HFFc6 (cell line): ENCODE results near the gene CPN2. TPM values are rescaled to one million over a fixed set of nuclear protein-coding genes. Genes with fewer than 3 reads are reported as not detected.

Experiments
- DNase-seq: peaks from one replicate; pipeline ENCODE4 v3.0.0-alpha.2; 2018
- H3K27ac Mint-ChIP-seq: 2 replicates; pipeline ENCODE4 v1.8.0; 2020; ENCODE audit warnings: mild to moderate bottlenecking, mixed read lengths
- H3K27me3 Mint-ChIP-seq: 2 replicates; pipeline ENCODE4 v1.8.0; 2021; ENCODE audit warnings: mild to moderate bottlenecking, moderate library complexity, mixed read lengths; ENCODE audit not compliant: insufficient read depth
- H3K36me3 Mint-ChIP-seq: 2 replicates; pipeline ENCODE4 v1.8.0; 2021; ENCODE audit warnings: low read depth, mixed read lengths
- H3K4me1 Mint-ChIP-seq: 2 replicates; pipeline ENCODE4 v1.8.0; 2020; ENCODE audit warnings: low read depth, mixed read lengths
- H3K4me3 Mint-ChIP-seq: 2 replicates; pipeline ENCODE4 v1.8.0; 2020; ENCODE audit warnings: mild to moderate bottlenecking, moderate library complexity, mixed read lengths
- H3K9me3 Mint-ChIP-seq: 2 replicates; pipeline ENCODE4 v1.8.0; 2020; ENCODE audit warnings: mild to moderate bottlenecking, mixed read lengths
- CTCF ChIP-seq: fragments of 200-600 bp; sonication (generic); IDR thresholded peaks from 2 replicates; pipeline ENCODE4 v1.5.0; 2021; ENCODE audit warnings: antibody characterized with exemption, mild to moderate bottlenecking
- total RNA-seq, 6 experiments: library from RNA; stranded (reverse); fragmentation: NEBNext Ultra II Directional; extraction: Animal tissue kit (Norgen Biotek cat#: 25700); gene quantifications; 2 replicates in 1 of 6; 3 replicates in 5 of 6; pipeline ENCODE4 v1.2.3, GENCODE V29; 2021

CPN2 gene
- total RNA-seq, 6 experiments from 2014 or later, result 0.24 to 0.56 (median 0.35) TPM

- Mint-ChIP-seq H3K4me3 (no peak overlapping the region), H3K27me3 (peaks cover 25% of the 10 kb centered on the region), H3K27ac (no peak overlapping the region), H3K4me1 (no peaks in the 10 kb centered on the region), H3K9me3 (peaks cover 23% of the 10 kb centered on the region), H3K36me3 (peaks cover 20% of the 10 kb centered on the region)
- DNase-seq, result no peak
- no peak for TF ChIP-seq CTCF
Observed at GRCh38 chr3:194389269-194389668, 38.1 kb upstream of the CPN2 start.

- Mint-ChIP-seq H3K9me3 (peaks cover 23% of the 10 kb centered on the region), H3K4me1 (no peaks in the 10 kb centered on the region), H3K27ac (no peak overlapping the region)
Observed at GRCh38 chr3:194387926-194388418, 36.8 kb upstream of the CPN2 start.

GRCh38 chr3:194387276-194387675 lies 36.1 kb upstream of the CPN2 start:
- no peak for DNase-seq
- TF ChIP-seq CTCF, result no peak
- no peak overlapping the region for H3K4me3 Mint-ChIP-seq
- no peak overlapping the region for H3K27ac Mint-ChIP-seq
- peaks cover 20% of the 10 kb centered on the region for H3K36me3 Mint-ChIP-seq
- no peaks in the 10 kb centered on the region for H3K4me1 Mint-ChIP-seq
- H3K27me3 Mint-ChIP-seq, result peaks cover 32% of the 10 kb centered on the region
- H3K9me3 Mint-ChIP-seq, result peaks cover 23% of the 10 kb centered on the region

More at GRCh38 chr3:194387926-194388418, 36.8 kb upstream of the CPN2 start:
- Mint-ChIP-seq H3K36me3 (peaks cover 20% of the 10 kb centered on the region), H3K4me3 (no peak overlapping the region), H3K27me3 (peaks cover 32% of the 10 kb centered on the region)
- no peak for TF ChIP-seq CTCF
- no peak for DNase-seq

GRCh38 chr3:194386648-194387047 lies 35.5 kb upstream of the CPN2 start:
- H3K27ac Mint-ChIP-seq, result no peak overlapping the region
- peaks cover 20% of the 10 kb centered on the region for H3K36me3 Mint-ChIP-seq
- peaks cover 30% of the 10 kb centered on the region for H3K27me3 Mint-ChIP-seq
- no peak for DNase-seq
- no peak for TF ChIP-seq CTCF
- no peak overlapping the region for H3K4me3 Mint-ChIP-seq
- H3K4me1 Mint-ChIP-seq, result no peaks in the 10 kb centered on the region
- H3K9me3 Mint-ChIP-seq, result peaks cover 23% of the 10 kb centered on the region

GRCh38 chr3:194386066-194386465 lies 34.9 kb upstream of the CPN2 start:
- TF ChIP-seq CTCF, result no peak
- H3K27ac Mint-ChIP-seq, result no peak overlapping the region

More at GRCh38 chr3:194386066-194386465, 34.9 kb upstream of the CPN2 start:
- H3K36me3 Mint-ChIP-seq, result peaks cover 18% of the 10 kb centered on the region
- no peak overlapping the region for H3K4me3 Mint-ChIP-seq
- DNase-seq, result no peak
- peaks cover 18% of the 10 kb centered on the region for H3K9me3 Mint-ChIP-seq
- peaks cover 25% of the 10 kb centered on the region for H3K27me3 Mint-ChIP-seq
- H3K4me1 Mint-ChIP-seq, result no peaks in the 10 kb centered on the region
